ENCODE measurements around the gene POP7.
A peak's percentile ranks its signal among the peaks of the same experiment; 100 is the strongest.

The POP7 gene

DNA sequence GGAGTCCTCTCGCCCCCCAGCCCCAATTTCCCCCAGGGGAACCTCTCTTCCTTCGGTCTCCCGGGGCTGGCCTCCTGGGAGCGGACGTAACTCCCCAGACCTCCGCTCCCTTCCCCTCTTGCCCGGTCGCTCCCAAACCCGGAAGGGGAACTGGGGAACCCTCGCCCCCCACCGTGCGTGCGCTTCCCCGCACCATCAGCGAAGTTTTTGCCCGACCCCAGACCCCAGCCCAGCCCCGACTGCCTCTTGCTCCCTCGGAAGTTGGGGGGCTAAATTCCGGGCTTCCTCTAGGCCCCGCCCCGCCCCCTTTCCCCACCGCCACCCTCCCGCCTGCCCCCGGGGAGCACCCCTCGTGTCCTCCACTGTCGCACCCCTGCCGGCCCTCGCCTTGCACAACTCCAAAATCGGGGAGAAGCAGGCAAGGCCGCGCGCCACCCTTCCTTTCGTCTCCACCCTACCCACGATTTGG lies 31.9 kb upstream of the POP7 start:
- Histone ChIP-seq H3K36me3 (ENCODE audit: control insufficient read depth in 2 of 2, insufficient read depth in 2 of 2, low read length in 2 of 2) (peaks cover 15 to 16% of the 10 kb centered on the region in 2 donors), H3K27ac (ENCODE audit: low read length) (peak overlapping the region; percentile 95), H3K9ac (ENCODE audit: low read length in 2 of 2) (peak overlapping the region; percentile 83 to 92), H3K27me3 (ENCODE audit: control insufficient read depth in 1 of 2, insufficient read depth in 2 of 2, low read length in 2 of 2) (no peaks in the 10 kb centered on the region), H3K9me3 (ENCODE audit: control insufficient read depth in 2 of 2, low read length in 2 of 2) (no peaks in the 10 kb centered on the region), H3K4me1 (ENCODE audit: control insufficient read depth, insufficient read depth, low read length) (peaks cover 12% of the 10 kb centered on the region), H3K4me3 (ENCODE audit: low read length in 2 of 2) (peak overlapping the region; percentile 84 to 89)

DNA sequence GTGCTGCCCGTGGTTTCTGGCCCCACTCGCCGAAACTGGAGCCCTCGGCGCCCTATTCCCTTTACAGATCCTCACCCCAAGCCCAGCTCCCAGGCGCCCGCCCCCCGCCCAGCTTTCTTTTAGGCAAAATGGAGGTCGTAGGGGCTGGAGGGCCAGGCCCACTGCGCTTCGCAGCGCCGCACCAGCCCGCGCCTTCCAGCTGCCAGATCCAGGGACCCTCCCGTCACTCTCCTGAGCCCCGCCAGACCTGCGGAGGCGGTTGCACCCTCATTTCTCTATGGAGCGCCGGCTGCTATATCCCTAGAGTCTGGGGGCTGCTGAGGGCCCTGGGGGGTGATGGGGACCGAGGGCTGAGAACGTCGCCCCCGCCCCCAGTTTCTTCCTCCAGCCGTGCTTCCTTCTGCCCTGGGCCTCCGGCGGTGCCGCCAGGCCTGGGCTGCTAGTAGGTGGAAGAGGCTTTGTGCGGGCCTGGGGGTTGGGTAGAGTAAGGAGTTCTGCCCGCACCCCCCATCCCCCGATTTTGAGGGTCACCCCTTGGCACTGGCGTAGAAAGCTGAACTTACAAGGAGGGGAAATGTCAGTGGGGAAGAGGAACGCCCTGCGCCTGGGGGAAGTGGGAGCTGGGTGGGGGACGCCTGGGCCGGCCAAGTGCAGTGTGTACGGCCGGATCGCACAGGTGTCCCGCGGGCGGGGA lies 31.4 kb upstream of the POP7 start:
- H3K4me3 ChIP-seq (ENCODE audit: low read length in 2 of 2): peak overlapping the region; percentile 84 to 89
- H3K9me3 ChIP-seq (ENCODE audit: control insufficient read depth in 2 of 2, low read length in 2 of 2): no peaks in the 10 kb centered on the region
- peaks cover 16 to 18% of the 10 kb centered on the region in 2 donors for H3K36me3 ChIP-seq (ENCODE audit: control insufficient read depth in 2 of 2, insufficient read depth in 2 of 2, low read length in 2 of 2)
- peak overlapping the region; percentile 74 to 92 for H3K9ac ChIP-seq (ENCODE audit: low read length in 2 of 2)
- H3K27ac ChIP-seq (ENCODE audit: low read length): peak overlapping the region; percentile 95
- no peaks in the 10 kb centered on the region for H3K27me3 ChIP-seq (ENCODE audit: control insufficient read depth in 1 of 2, insufficient read depth in 2 of 2, low read length in 2 of 2)
- peaks cover 12% of the 10 kb centered on the region for H3K4me1 ChIP-seq (ENCODE audit: control insufficient read depth, insufficient read depth, low read length)

DNA sequence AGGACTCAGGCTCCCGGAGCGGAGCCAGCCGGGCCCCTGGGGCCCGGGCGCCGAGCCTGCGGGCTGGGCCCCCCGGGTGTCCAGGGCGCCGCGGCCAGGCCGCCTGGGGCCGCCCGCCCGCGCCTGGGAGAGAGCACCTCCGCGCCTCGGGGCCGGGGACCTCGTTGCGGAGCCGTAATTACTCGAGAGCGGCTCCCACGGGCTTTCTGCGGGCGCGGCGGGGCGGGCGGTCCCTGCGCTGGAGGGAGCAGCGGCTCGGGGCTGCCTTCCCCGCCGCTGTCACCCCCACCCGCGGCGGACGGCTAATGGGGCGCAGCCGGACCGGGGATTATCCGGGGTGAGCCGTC lies 30.8 kb upstream of the POP7 start:
- Histone ChIP-seq H3K9ac (ENCODE audit: low read length in 2 of 2) (peak overlapping the region; percentile 74 to 92), H3K4me3 (ENCODE audit: low read length in 2 of 2) (peak overlapping the region; percentile 84 to 89), H3K36me3 (ENCODE audit: control insufficient read depth in 2 of 2, insufficient read depth in 2 of 2, low read length in 2 of 2) (peaks cover 16 to 18% of the 10 kb centered on the region in 2 donors), H3K4me1 (ENCODE audit: control insufficient read depth, insufficient read depth, low read length) (peaks cover 16% of the 10 kb centered on the region), H3K27ac (ENCODE audit: low read length) (peak overlapping the region; percentile 95), H3K9me3 (ENCODE audit: control insufficient read depth in 2 of 2, low read length in 2 of 2) (no peaks in the 10 kb centered on the region), H3K27me3 (ENCODE audit: control insufficient read depth in 1 of 2, insufficient read depth in 2 of 2, low read length in 2 of 2) (no peaks in the 10 kb centered on the region)

DNA sequence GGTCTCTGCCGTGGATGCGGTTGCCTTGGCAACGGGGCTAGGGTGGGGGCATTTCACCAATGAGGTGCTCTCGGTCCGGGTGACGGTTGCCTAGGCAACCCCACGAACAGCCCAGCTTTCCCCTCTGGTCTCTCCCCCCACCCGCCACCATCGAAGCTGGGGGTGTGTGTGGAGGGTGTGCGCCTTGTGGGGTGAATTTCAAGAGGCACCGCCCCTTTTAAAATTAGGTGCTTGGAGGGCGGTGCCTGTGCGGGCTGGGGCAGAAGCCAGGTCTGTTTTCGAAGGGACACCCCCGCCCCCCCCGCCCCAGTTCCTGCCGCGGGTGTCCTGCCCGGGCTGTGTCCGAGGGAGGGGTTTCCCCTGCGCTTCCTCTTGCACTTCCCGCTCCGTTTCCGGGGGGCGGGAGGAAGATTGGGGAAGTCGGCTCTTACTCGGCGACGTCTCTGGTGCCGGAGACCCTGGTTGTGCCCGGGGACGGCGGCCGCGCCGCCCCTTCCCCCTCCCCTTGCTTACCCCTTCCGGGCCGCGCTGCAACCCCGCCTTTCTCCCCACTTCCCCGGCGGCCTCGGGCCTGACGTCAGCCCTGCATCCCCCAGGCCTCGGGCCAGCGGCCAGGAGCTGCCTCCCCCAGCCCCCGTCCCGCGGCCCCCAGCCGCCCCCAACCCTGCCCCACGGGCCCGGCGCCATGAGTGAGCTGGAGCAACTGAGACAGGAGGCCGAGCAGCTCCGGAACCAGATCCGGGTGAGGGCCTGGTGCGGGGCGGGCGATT lies 30.2 kb upstream of the POP7 start:
- H3K9ac ChIP-seq (ENCODE audit: low read length in 2 of 2): peak overlapping the region; percentile 55 to 57
- peaks cover 19% of the 10 kb centered on the region for H3K4me1 ChIP-seq (ENCODE audit: control insufficient read depth, insufficient read depth, low read length)
- peak overlapping the region; percentile 58 for H3K27ac ChIP-seq (ENCODE audit: low read length)
- no peaks in the 10 kb centered on the region for H3K9me3 ChIP-seq (ENCODE audit: control insufficient read depth in 2 of 2, low read length in 2 of 2)
- no peaks in the 10 kb centered on the region for H3K27me3 ChIP-seq (ENCODE audit: control insufficient read depth in 1 of 2, insufficient read depth in 2 of 2, low read length in 2 of 2)
- H3K36me3 ChIP-seq (ENCODE audit: control insufficient read depth in 2 of 2, insufficient read depth in 2 of 2, low read length in 2 of 2): peaks cover 16 to 18% of the 10 kb centered on the region in 2 donors
- H3K4me3 ChIP-seq (ENCODE audit: low read length in 2 of 2): peak overlapping the region; percentile 66 to 89

DNA sequence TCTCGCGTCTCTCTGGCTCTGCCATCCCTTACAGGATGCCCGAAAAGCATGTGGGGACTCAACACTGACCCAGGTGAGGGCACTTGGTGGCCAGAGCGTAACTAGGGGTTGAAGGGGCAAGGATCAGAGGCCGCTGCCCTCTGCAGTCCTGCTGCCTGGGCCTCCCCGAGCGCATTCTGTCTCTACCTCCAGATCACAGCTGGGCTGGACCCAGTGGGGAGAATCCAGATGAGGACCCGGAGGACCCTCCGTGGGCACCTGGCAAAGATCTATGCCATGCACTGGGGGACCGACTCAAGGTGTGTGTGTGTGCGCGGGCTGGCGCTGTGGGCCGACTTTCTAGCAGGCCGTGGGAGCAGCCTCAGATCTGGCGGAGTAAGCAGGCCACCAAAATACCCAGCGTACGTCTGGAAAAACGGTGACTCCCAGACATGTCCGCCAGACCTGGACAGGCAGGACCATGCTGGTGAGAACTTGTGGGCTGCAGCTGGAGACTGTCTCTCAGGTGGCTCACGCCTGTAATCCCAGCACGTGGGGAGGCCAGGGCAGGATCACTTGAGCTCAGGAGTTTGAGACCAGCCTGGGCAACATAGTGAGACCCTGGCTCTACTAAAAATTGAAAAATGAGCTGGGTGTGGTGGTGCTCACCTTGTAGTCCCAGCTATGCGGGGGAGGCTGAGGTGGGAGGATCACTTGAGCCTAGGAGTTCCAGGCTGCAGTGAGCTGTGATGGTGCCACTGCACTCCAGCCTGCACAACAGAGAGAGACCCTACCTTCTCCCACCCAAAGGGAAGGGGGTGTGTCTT lies 29.2 kb upstream of the POP7 start:
- H3K4me1 ChIP-seq (ENCODE audit: control insufficient read depth, insufficient read depth, low read length): peaks cover 21% of the 10 kb centered on the region
- H3K9ac ChIP-seq (ENCODE audit: low read length in 2 of 2): peak overlapping the region; percentile 36 to 57
- peak overlapping the region; percentile 66 to 89 for H3K4me3 ChIP-seq (ENCODE audit: low read length in 2 of 2)
- no peaks in the 10 kb centered on the region for H3K9me3 ChIP-seq (ENCODE audit: control insufficient read depth in 2 of 2, low read length in 2 of 2)
- H3K36me3 ChIP-seq (ENCODE audit: control insufficient read depth in 2 of 2, insufficient read depth in 2 of 2, low read length in 2 of 2): peaks cover 19 to 20% of the 10 kb centered on the region in 2 donors
- H3K27me3 ChIP-seq (ENCODE audit: control insufficient read depth in 1 of 2, insufficient read depth in 2 of 2, low read length in 2 of 2): no peaks in the 10 kb centered on the region
- peak overlapping the region; percentile 58 for H3K27ac ChIP-seq (ENCODE audit: low read length)

DNA sequence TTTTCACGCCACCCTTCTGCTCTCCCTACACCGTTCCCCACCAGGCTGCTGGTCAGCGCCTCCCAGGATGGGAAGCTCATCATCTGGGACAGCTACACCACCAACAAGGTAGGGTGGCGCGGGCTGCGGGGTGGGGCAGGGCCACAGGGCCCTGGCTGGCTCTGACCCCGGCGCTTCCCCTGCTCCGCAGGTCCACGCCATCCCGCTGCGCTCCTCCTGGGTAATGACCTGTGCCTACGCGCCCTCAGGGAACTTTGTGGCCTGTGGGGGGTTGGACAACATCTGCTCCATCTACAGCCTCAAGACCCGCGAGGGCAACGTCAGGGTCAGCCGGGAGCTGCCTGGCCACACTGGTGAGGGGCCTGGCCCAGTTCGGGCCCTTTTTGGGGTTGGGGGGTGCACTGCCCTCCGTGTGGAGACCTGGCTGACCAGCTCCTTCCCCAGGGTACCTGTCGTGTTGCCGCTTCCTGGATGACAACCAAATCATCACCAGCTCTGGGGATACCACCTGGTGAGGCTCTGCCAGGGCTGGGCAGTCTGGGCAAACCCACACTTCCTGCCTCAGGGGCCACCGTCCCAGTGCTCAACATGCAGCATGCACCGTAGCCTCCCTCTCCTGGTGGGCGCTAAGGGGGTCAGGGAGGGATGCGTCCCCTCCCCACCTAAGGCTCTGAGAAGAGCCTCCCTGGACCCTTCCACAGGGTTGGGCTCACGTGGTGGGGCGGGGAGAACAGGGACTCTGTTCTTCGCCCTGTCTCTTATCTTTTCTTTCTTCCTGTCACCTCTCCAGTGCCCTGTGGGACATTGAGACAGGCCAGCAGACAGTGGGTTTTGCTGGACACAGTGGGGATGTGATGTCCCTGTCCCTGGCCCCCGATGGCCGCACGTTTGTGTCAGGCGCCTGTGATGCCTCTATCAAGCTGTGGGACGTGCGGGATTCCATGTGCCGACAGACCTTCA lies 28.3 kb upstream of the POP7 start:
- H3K9me3 ChIP-seq (ENCODE audit: control insufficient read depth in 2 of 2, low read length in 2 of 2): no peaks in the 10 kb centered on the region
- H3K36me3 ChIP-seq (ENCODE audit: control insufficient read depth in 2 of 2, insufficient read depth in 2 of 2, low read length in 2 of 2): peaks cover 21 to 23% of the 10 kb centered on the region in 2 donors
- no peak overlapping the region for H3K27ac ChIP-seq (ENCODE audit: low read length)
- H3K9ac ChIP-seq (ENCODE audit: low read length in 2 of 2): no peak overlapping the region
- no peak overlapping the region for H3K4me3 ChIP-seq (ENCODE audit: low read length in 2 of 2)
- H3K4me1 ChIP-seq (ENCODE audit: control insufficient read depth, insufficient read depth, low read length): peaks cover 21% of the 10 kb centered on the region
- no peaks in the 10 kb centered on the region for H3K27me3 ChIP-seq (ENCODE audit: control insufficient read depth in 1 of 2, insufficient read depth in 2 of 2, low read length in 2 of 2)

DNA sequence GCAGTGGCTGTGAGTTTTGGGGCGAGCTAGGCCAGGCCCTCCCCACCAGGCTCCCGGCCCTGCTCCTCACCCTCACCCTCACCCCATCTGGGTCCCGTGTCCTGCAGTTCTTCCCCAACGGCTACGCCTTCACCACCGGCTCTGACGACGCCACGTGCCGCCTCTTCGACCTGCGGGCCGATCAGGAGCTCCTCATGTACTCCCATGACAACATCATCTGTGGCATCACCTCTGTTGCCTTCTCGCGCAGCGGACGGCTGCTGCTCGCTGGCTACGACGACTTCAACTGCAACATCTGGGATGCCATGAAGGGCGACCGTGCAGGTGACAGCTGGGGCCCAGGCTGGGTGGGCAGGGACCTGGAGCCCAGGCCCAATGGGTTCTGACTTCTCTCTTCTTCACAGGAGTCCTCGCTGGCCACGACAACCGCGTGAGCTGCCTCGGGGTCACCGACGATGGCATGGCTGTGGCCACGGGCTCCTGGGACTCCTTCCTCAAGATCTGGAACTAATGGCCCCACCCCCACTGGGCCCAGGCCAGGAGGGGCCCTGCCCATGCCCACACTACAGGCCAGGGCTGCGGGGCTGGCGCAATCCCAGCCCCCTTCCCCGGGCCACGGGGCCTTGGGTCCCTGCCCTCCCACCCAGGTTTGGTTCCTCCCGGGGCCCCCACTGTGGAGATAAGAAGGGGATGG lies 27.5 kb upstream of the POP7 start:
- Histone ChIP-seq H3K36me3 (ENCODE audit: control insufficient read depth in 2 of 2, insufficient read depth in 2 of 2, low read length in 2 of 2) (peaks cover 22 to 26% of the 10 kb centered on the region in 2 donors), H3K4me3 (ENCODE audit: low read length in 2 of 2) (no peak overlapping the region), H3K27ac (ENCODE audit: low read length) (no peak overlapping the region), H3K9ac (ENCODE audit: low read length in 2 of 2) (no peak overlapping the region), H3K27me3 (ENCODE audit: control insufficient read depth in 1 of 2, insufficient read depth in 2 of 2, low read length in 2 of 2) (no peaks in the 10 kb centered on the region), H3K4me1 (ENCODE audit: control insufficient read depth, insufficient read depth, low read length) (peaks cover 18% of the 10 kb centered on the region), H3K9me3 (ENCODE audit: control insufficient read depth in 2 of 2, low read length in 2 of 2) (no peaks in the 10 kb centered on the region)

DNA sequence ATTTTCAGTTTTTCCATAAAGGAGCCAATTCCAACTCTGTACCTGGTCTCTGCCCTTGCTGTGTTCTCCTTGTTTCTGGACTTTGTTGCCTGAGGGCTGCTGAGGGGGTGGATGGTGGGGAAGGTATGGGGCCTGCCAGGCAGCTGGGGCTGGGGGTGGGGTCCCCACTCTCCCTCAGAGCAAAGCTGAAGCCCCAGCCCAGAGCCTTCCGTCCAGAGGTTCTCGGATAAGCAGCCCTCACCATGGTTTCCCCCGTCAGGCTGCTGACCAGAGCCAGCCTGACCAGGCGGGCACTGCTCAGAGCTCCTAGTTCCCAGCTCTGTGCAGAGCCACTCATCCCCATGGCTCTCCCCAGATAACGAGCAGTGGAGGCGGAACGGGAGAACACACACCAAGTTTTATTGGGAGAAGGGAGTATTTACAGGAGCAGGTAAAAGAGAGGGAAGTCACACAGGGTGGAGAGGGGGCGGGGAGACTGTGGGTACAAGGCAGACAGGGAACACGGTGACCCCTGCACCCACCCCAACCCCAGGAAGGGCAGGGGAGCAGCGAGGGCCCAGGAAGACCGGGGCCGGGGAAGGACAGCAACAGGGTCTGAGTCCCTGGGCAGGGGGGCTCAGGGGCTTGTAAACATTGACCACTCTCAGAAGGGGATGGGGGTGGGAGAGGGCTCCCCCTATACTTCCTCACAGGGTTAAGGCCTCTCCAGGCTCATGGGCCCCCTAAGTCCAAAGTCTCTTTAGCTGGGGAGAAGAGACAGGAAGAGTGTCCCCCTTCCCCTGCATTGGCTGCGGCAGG lies 26.6 kb upstream of the POP7 start:
- Histone ChIP-seq H3K4me1 (ENCODE audit: control insufficient read depth, insufficient read depth, low read length) (peaks cover 18% of the 10 kb centered on the region), H3K27ac (ENCODE audit: low read length) (no peak overlapping the region), H3K27me3 (ENCODE audit: control insufficient read depth in 1 of 2, insufficient read depth in 2 of 2, low read length in 2 of 2) (no peaks in the 10 kb centered on the region), H3K4me3 (ENCODE audit: low read length in 2 of 2) (no peak overlapping the region), H3K9ac (ENCODE audit: low read length in 2 of 2) (no peak overlapping the region), H3K36me3 (ENCODE audit: control insufficient read depth in 2 of 2, insufficient read depth in 2 of 2, low read length in 2 of 2) (peaks cover 28 to 30% of the 10 kb centered on the region in 2 donors), H3K9me3 (ENCODE audit: control insufficient read depth in 2 of 2, low read length in 2 of 2) (no peaks in the 10 kb centered on the region)

DNA sequence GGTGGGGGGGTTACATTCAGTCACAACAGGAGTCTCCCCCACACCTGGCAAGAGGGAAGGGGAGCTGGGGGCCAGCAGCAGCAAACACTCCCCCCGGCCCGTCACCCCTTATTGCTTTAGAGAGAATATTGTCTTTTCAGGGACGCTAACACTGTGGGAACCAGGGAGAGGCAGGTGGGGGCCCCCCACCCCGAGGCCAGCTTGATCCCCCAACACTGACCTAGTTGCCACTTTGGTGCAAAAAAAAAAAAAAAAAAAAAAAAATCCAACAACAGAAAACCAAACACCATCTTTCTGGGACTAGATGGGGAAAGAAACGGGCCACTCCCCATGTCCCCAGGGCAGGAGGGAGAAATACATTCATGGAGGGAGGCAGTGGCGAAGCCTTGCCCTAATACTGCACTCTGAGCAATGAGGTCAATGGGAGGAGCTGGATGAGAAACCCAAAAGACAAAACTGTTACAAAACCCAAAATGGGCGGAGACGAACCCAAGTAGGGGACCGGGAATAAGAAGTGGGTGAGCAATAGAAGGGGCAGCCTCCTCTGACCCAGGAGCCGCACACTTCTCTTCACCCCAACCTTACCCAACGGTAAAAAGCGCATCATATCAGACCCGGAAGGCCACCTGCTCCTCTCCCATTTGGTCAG lies 25.9 kb upstream of the POP7 start:
- Histone ChIP-seq H3K4me3 (ENCODE audit: low read length in 2 of 2) (no peak overlapping the region), H3K36me3 (ENCODE audit: control insufficient read depth in 2 of 2, insufficient read depth in 2 of 2, low read length in 2 of 2) (peaks cover 34 to 35% of the 10 kb centered on the region in 2 donors), H3K27ac (ENCODE audit: low read length) (no peak overlapping the region), H3K27me3 (ENCODE audit: control insufficient read depth in 1 of 2, insufficient read depth in 2 of 2, low read length in 2 of 2) (no peaks in the 10 kb centered on the region), H3K9me3 (ENCODE audit: control insufficient read depth in 2 of 2, low read length in 2 of 2) (no peaks in the 10 kb centered on the region), H3K9ac (ENCODE audit: low read length in 2 of 2) (no peak overlapping the region), H3K4me1 (ENCODE audit: control insufficient read depth, insufficient read depth, low read length) (peaks cover 18% of the 10 kb centered on the region)
